Upper lobe of left lung (tissue), 6 donors: ENCODE data around the gene ROR2. TPM values are rescaled to one million over a fixed set of nuclear protein-coding genes. Genes with fewer than 3 reads are reported as not detected.
A peak's percentile ranks its signal among the peaks of the same experiment; 100 is the strongest.

Experiments used
- ATAC-seq, 2 donors: fragments of 200-7000 bp; cut with Tn5 transposase; one replicate each; pipeline ENCODE4 v1.9.1; 2022; ENCODE audit warnings: mild to moderate bottlenecking in 2 of 2, moderate library complexity in 2 of 2; ENCODE audit not compliant: low FRiP score in 2 of 2
- DNase-seq, 2 donors: peaks; one replicate each; pipeline ENCODE4 v3.0.0-alpha.2; 2019 to 2020
- H3K27ac ChIP-seq, 4 donors: fragments of 200-600 bp; sonication (generic); one replicate each; pipeline ENCODE4 v1.5.1; 2016 to 2019
- H3K27me3 ChIP-seq, 4 donors: fragments of 200-600 bp; sonication (generic); one replicate each; pipeline ENCODE4 v1.5.1; 2017 to 2019
- H3K36me3 ChIP-seq, 4 donors: fragments of 200-600 bp; sonication (generic); one replicate each; pipeline ENCODE4 v1.5.1; 2016 to 2019
- H3K4me1 ChIP-seq, 4 donors: fragments of 200-600 bp; sonication (generic); one replicate each; pipeline ENCODE4 v1.5.1; 2018 to 2019
- H3K4me3 ChIP-seq, 4 donors: fragments of 200-600 bp; sonication (generic); one replicate each; pipeline ENCODE4 v1.5.1; 2017 to 2019; ENCODE audit warnings: mild to moderate bottlenecking in 2 of 4, moderate library complexity in 1 of 4
- H3K9me3 ChIP-seq, 4 donors: fragments of 200-600 bp; sonication (generic); one replicate each; pipeline ENCODE4 v1.5.1; 2018 to 2019
- EP300 ChIP-seq, 4 donors: sonication (generic); formaldehyde crosslinking; IDR thresholded peaks; one replicate each; pipeline ENCODE4 v1.5.1; 2017; ENCODE audit warnings: antibody characterized with exemption in 4 of 4, control low read depth in 2 of 4
- POLR2A ChIP-seq, 4 donors: fragments of 450-650 bp; IDR thresholded peaks; one replicate each; pipeline ENCODE4 v1.5.1; 2016 to 2017; ENCODE audit warnings: antibody characterized with exemption in 4 of 4, mild to moderate bottlenecking in 2 of 4
- POLR2AphosphoS5 ChIP-seq, 2 donors: sonication (generic); formaldehyde crosslinking; IDR thresholded peaks; one replicate each; pipeline ENCODE4 v1.5.1; 2017; ENCODE audit warnings: antibody characterized with exemption in 2 of 2
- WGBS, 2 donors: methylation state at CpG; one replicate each; pipeline ENCODE4 v1.1.5; 2017 to 2018; 5-methylcytosine and 5-hydroxymethylcytosine counted together
- total RNA-seq, 6 donors: library from RNA; depleted of rRNA in 4 of 6; stranded (reverse); fragments of >200 nt in 4 of 6; gene quantifications; one replicate each; pipeline versions ENCODE4 v1.1.0 to v1.2.1, GENCODE V29; 2016 to 2021
- TF ChIP-seq, protein P1 (sequence below), 6 experiments: fragments of 450-650 bp in 4 of 6; fragments of 200-600 bp in 2 of 6; sonication (generic) in 2 of 6; IDR thresholded peaks; one replicate each; pipeline ENCODE4 v1.5.1; 2016 to 2019; ENCODE audit warnings: antibody characterized with exemption in 6 of 6
- donor health status: DM: no; HTN: no; CAD: no; lungs with moderate emphysema.
- donor health status: DM: no; HTN: yes; CAD: no; lungs with severe emphysema.

The ROR2 gene
- total RNA-seq, 6 donors from 2014 or later: 2.7 to 8.1 (median 3.4) TPM

DNA sequence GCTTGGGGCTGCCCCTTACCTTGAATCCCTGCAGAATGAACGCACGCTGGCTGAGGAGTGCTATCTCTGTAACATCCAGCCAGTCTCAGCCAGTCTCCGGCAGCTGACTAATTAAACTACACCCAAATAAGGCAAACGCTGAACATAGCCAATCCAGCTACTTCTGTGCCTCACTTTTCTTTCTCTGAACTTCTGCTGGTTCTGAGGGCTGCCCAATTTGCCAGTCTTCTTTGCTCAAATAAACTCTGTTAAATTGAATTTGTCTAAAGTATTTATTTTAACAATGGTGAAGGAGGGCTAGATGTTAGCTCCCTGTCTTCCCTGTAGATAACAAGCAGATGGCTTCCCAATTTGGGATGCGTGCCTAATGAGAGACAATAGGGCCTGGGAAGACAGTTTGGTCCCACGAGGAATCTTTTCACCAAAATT lies 372.4 kb downstream of the ROR2 start:
- ATAC-seq (no peak), DNase-seq (no peak)
- WGBS, 2 donors: 73% methylated on average over 6 of the region's 6 CpGs
- TF ChIP-seq, protein P1, sequence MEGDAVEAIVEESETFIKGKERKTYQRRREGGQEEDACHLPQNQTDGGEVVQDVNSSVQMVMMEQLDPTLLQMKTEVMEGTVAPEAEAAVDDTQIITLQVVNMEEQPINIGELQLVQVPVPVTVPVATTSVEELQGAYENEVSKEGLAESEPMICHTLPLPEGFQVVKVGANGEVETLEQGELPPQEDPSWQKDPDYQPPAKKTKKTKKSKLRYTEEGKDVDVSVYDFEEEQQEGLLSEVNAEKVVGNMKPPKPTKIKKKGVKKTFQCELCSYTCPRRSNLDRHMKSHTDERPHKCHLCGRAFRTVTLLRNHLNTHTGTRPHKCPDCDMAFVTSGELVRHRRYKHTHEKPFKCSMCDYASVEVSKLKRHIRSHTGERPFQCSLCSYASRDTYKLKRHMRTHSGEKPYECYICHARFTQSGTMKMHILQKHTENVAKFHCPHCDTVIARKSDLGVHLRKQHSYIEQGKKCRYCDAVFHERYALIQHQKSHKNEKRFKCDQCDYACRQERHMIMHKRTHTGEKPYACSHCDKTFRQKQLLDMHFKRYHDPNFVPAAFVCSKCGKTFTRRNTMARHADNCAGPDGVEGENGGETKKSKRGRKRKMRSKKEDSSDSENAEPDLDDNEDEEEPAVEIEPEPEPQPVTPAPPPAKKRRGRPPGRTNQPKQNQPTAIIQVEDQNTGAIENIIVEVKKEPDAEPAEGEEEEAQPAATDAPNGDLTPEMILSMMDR (IDR thresholded peaks at IDR 0.05): no peak
- TF ChIP-seq POLR2A (IDR thresholded peaks at IDR 0.05): no peak
- no peak for TF ChIP-seq EP300 (IDR thresholded peaks at IDR 0.05)
- TF ChIP-seq POLR2AphosphoS5 (IDR thresholded peaks at IDR 0.05): no peak
- Histone ChIP-seq H3K4me3 (no peak overlapping the region), H3K27ac (no peak overlapping the region), H3K27me3 (no peaks in the 10 kb centered on the region), H3K9me3 (no peaks in the 10 kb centered on the region), H3K36me3 (no peaks in the 10 kb centered on the region), H3K4me1 (no peaks in the 10 kb centered on the region)

DNA sequence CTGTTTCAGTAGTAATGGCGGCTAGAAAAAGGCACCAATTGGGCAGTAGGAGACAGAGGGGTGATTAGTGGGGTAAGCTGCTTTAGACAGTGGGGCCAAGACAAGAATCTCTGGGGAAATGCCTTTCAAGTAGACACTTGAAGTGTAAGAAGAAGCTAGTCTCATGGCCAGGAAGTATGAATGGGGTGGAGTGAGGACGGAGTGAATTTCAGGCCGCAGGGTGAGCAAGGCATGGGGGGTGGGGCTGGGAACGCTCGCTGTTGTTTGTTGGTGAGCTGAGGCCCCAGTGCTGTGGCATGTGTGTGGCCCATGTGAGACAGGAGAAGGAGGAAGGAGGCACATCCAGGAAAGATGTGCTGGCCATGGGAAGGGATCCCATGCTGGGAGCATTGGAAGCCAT lies 377.2 kb downstream of the ROR2 start:
- H3K4me1 ChIP-seq: no peaks in the 10 kb centered on the region
- H3K9me3 ChIP-seq: peaks cover 0 to 2% (median 0%) of the 10 kb centered on the region in 4 donors
- DNase-seq (no peak), ATAC-seq (no peak)
- H3K27ac ChIP-seq: no peak overlapping the region
- no peak for TF ChIP-seq POLR2A (IDR thresholded peaks at IDR 0.05)
- no peak for TF ChIP-seq EP300 (IDR thresholded peaks at IDR 0.05)
- no peak for TF ChIP-seq POLR2AphosphoS5 (IDR thresholded peaks at IDR 0.05)
- TF ChIP-seq, protein P1 (IDR thresholded peaks at IDR 0.05): no peak
- H3K27me3 ChIP-seq: no peaks in the 10 kb centered on the region
- no peak overlapping the region for H3K4me3 ChIP-seq
- H3K36me3 ChIP-seq: no peaks in the 10 kb centered on the region
- WGBS, 2 donors: 73 to 85% methylated on average over 5 of the region's 5 CpGs

DNA sequence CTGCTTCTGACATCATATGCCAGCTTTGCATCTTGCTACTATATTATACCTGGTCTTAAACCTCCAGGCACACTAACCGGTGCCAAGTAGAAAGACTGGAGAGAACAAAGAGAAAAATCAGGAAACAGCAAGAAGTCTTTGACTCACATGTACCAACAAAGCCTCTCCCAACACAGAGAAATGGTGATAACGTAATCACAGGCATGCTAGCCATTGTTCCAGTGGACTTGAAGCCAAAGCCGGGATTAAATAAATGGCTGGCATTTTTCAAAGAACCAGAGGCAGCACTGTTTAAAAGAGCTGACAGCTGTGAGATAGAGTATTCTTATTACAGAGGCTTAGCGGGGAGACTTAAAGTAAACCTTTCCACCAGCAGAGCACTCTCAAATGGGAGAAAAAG lies 378.0 kb downstream of the ROR2 start:
- H3K27me3 ChIP-seq: no peaks in the 10 kb centered on the region
- TF ChIP-seq EP300 (IDR thresholded peaks at IDR 0.05) (no peak), POLR2AphosphoS5 (IDR thresholded peaks at IDR 0.05) (no peak), POLR2A (IDR thresholded peaks at IDR 0.05) (no peak)
- TF ChIP-seq, protein P1 (IDR thresholded peaks at IDR 0.05): no peak
- ATAC-seq (no peak), DNase-seq (no peak)
- no peaks in the 10 kb centered on the region for H3K4me1 ChIP-seq
- 37 to 47% methylated on average over 4 of the region's 4 CpGs for WGBS, 2 donors
- H3K36me3 ChIP-seq: no peaks in the 10 kb centered on the region
- H3K27ac ChIP-seq: no peak overlapping the region
- H3K9me3 ChIP-seq: peaks cover 0 to 2% (median 0%) of the 10 kb centered on the region in 4 donors
- no peak overlapping the region for H3K4me3 ChIP-seq

DNA sequence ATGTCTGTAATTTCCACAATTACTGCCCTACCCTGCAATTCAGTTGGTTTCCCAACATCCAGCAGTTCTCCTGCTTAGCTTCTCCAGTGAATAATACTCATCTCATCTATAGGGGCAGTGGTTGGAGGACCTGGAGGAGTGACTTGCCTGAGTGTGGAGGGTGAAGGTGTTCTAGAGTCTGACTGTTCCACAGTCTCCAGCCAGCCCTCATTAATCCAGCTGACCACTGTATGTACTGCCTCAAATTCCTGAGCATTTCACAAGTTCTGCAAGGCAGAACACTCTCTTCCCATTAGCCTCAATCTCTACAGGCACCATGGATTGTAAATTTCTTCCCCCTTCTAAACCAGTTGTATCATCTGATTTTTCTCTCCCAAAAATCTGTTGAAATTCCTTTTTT lies 379.0 kb downstream of the ROR2 start:
- TF ChIP-seq, protein P1 (IDR thresholded peaks at IDR 0.05): no peak
- TF ChIP-seq EP300 (IDR thresholded peaks at IDR 0.05): no peak
- no peak for TF ChIP-seq POLR2A (IDR thresholded peaks at IDR 0.05)

DNA sequence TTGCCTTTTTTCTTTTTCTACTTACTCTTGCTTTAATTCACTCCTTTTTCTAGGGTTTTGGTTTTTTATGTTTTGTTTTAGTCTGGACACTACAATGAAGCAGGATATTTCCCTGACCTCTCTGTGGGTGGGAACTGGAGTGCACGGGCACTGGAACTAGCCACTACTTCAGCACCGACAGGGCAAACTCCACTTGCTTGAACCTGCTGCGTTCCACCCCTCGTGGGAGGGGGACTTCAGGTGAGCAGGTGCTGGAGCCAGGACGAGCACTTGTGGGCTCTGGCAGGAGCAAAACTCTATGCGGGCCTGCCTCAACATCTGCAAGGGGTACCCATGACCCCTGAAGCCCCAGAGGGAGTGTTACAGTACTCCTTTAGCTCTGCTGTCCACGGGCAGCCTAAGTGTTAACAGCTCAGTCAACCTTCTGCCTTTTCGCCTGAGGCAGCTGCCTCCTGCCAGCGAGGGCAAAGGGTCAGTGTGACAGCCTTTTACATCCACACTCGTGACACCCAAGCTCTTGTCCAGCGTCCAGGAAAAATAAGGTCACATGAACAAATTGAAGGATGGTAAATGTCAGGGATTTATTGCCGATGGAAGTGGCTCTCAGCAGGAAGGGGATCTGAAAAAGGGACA lies 382.3 kb downstream of the ROR2 start:
- Histone ChIP-seq H3K4me3 (no peak overlapping the region), H3K27ac (no peak overlapping the region), H3K4me1 (no peaks in the 10 kb centered on the region), H3K9me3 (peaks cover 0 to 2% (median 0%) of the 10 kb centered on the region in 4 donors), H3K27me3 (no peaks in the 10 kb centered on the region), H3K36me3 (no peaks in the 10 kb centered on the region)
- DNase-seq (no peak), ATAC-seq (peak in 1 of 2 donors; percentile 40)
- WGBS, 2 donors: 81 to 82% methylated on average over 12 of the region's 12 CpGs
- TF ChIP-seq POLR2AphosphoS5 (IDR thresholded peaks at IDR 0.05): no peak
- TF ChIP-seq, protein P1 (IDR thresholded peaks at IDR 0.05): no peak
- no peak for TF ChIP-seq POLR2A (IDR thresholded peaks at IDR 0.05)
- no peak for TF ChIP-seq EP300 (IDR thresholded peaks at IDR 0.05)

More for the DNA sequence above, 379.0 kb downstream of the ROR2 start:
- Histone ChIP-seq H3K4me3 (no peak overlapping the region), H3K36me3 (no peaks in the 10 kb centered on the region), H3K4me1 (no peaks in the 10 kb centered on the region), H3K27me3 (no peaks in the 10 kb centered on the region), H3K27ac (no peak overlapping the region), H3K9me3 (peaks cover 0 to 2% (median 0%) of the 10 kb centered on the region in 4 donors)
- DNase-seq (no peak), ATAC-seq (no peak)
